GDM1 (cell line): Measurements from ENCODE around the gene TK2.

ENCODE experiments used
- DNase-seq: peaks from one replicate; lab custom pipeline; 2025; lab: John Stamatoyannopoulos, UW

Gene TK2

DNA sequence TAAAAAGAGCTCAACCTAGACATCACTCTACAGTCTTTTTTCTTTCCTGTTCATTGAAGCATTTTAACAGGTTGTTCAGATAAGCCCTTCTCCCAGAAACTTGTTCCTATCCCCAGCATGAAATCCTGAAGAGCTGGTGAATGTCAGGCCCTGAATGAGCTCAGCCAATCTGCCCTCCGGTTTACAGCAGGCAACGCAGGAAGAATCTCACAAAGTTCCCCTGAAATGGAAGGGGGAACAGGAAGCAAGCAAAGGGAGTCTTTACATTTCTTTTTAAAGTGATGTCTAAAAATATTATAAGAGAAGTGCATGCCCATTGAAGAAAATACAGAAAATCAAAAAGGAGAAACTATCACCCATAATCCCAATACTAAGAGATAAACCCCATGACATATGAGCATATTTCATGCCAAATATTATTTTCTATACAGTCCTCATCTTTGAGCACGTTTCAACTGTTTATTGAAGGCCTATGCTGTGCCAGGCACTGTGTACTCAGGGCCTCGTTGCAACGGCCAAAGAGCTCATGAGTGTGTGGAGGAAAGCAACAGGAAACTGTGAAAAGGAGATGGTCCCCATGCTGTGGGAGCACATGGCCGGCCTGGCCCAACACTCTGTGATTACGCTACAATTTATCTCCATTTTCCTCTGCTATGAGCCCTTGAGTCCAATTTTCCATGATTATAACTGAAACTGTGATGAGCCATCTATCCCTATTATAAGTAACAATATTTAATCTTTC lies 5.7 kb downstream of the TK2 start:
- DNase-seq, result no peak

GRCh38 chr16:66543541-66543940 lies 6.4 kb downstream of the TK2 start:
- no peak for DNase-seq

DNA sequence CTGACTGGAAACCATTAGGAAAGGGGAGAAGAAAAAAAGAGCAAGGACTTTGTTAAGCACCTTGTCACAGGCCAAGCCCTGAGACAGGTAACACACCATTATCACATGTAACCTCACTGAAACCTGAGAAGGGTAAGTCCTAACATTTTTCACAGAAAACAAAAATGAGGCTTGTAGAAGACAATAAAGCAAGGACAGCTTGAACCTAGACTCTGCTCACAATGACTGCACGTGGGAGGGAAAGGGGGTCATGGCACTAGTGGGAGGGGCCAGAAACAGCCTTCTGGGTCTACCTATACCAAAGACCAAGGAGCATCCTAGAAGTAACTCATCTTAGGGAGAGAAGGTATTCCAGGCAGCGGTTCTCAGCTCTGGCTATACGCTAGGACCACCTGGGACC lies 7.5 kb downstream of the TK2 start:
- no peak for DNase-seq

- DNase-seq, result no peak
Measured at GRCh38 chr16:66541388-66542355, 8.2 kb downstream of the TK2 start.

DNA sequence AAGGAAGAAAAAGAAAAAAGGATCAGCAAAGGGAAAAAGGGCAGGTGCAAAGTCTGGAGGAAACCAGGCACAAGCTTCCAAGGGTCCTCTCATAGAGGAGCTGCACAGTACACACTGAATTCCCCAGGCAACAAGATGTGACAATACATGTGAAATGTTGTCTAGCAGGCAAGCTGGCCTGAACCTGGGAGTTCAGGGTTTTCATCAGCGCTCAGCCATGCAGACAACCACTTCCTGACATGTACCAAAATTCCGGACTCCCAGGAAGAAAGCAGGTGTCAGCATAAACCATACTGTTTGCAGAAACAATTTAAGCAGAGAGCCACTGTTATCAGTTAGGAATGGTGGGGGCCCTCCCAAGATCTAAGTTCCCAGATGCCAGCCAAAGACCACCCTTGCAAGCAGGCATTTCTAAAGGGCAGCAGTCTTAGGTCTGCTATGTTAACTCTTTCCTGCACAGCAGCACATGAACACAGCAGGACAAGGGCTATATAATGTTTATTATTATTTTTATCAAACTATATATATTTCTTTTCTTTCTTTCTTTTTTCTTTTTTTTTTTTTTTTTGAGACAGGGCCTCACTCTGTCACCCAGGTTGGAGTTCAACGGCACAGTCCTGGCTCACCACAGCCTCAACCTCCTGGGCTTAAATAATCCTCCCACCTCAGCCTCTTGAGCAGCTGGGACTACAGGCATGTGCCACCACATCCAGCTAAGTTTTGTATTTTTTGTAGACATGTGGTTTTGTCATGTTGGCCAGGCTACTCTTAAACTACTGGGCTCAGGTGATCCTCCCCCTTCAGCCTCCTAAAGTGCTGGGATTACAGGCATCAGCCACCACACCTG lies 10.1 kb downstream of the TK2 start:
- DNase-seq, result no peak

DNA sequence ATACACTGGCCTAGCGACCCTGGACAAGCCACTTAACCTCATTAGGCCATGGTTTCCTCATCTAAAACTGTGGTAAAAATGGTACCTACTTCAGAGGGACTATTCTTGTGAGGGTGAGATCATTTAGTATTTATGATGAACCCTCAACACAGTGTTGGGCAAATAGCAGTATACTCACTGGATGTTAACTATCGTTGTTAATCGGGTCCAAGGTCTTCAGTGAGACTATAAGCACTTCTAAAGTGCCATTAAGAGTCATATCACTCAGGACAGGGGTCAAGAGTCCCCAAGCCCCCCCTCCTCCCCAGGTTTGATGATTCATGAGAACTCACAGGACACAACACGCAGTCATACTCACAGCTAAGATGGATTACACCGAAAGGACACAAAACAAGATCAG lies 11.0 kb downstream of the TK2 start:
- no peak for DNase-seq

GRCh38 chr16:66537236-66537635 lies 12.7 kb downstream of the TK2 start:
- no peak for DNase-seq

- no peak for DNase-seq
Measured at GRCh38 chr16:66536525-66536924, 13.4 kb downstream of the TK2 start.

DNA sequence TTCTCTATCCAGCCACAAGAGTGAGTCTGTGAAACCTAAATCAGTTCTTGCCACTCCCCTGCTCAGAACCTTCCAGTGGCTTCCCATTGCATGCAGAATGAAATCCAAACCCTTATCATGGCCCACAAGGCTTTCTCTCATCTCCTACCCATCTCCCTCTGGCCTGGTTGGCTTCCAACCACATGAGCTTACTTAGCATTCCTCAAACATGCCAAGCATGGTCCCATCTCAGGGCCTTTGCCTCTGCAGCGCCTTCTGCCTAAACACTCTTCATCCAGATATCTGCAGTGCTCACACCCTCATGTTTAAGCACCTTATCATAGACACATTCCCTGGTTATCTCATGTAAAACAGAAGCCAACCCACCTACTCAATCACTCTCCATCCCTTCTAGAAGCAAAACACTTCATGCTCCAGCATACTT lies 15.5 kb downstream of the TK2 start:
- no peak for DNase-seq

GRCh38 chr16:66529475-66529874 lies 20.4 kb downstream of the TK2 start:
- no peak for DNase-seq

- DNase-seq, result no peak
Measured at GRCh38 chr16:66528294-66528693, 21.6 kb downstream of the TK2 start.

GRCh38 chr16:66525396-66526180 lies 24.3 kb downstream of the TK2 start:
- DNase-seq, result no peak

DNA sequence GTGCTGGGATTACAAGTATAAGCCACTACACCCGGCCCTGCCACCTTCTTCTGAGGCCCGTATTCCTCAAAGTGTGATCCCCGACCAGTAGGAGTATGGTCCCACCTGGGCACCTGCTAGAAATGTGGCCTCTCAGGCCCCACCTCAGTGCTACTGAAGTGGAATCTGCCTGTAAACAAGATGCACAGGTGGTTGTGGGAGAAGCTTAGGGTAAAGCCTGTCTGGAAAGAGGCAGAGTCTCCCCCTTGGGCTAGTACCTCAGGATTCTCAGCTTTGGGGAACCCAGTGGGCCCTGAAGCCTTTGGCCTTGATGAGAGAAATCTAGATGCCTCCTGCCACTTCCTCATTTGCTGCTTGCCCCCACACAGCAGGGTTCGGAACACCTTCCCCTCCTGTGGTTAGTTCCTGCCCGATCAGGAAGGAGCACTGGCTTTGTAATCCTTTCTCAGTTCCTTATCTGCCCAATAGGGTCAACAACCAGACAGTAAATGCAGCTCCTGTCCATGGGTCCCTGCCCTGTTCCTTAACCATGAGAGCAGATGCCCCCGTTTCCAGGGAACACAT lies 25.2 kb downstream of the TK2 start:
- DNase-seq, result peak; percentile 82

- DNase-seq, result peak; percentile 44
Measured at GRCh38 chr16:66523861-66524354, 26.0 kb downstream of the TK2 start.

GRCh38 chr16:66522816-66523590 lies 26.9 kb downstream of the TK2 start:
- no peak for DNase-seq

DNA sequence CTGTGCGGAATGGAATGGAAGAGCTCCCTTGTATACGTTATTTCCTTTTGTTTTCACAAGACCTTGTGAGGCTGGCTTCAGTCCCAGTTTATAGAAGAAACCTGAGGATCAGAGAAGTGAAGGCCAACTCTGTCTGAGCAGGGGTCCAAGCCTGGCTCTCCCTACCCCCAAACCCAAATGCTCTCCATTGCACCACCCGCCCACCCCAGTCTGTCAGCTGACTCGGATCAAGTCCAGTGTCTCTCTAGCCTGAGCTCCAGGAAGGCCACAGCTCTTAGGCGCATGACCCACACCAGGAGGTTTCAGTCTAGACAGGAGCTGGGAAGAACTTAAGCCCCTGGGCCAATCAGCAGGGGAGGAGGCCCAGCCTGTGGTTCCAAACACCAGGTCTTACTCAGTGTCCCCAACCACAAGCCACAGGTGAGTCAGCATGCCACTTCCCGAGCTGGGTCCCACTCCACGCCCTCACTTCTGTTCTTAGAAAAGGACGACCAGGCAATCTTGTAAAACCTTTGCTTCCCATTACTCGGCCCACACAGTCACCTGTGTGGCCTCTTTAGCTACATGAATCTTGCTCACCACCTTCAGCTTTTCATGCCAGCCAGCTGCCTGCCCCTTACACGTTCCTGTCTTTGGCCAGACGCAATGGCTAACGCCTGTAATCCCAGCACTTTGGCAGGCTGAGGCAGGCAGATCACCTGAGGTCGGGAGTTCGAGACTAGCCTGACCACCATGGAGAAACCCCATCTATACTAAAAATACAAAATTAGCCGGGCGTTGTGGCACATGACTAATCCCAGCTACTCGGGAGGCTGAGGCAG lies 27.8 kb downstream of the TK2 start:
- DNase-seq, result peak; percentile 74

GRCh38 chr16:66521252-66521713 lies 28.6 kb downstream of the TK2 start:
- no peak for DNase-seq

DNA sequence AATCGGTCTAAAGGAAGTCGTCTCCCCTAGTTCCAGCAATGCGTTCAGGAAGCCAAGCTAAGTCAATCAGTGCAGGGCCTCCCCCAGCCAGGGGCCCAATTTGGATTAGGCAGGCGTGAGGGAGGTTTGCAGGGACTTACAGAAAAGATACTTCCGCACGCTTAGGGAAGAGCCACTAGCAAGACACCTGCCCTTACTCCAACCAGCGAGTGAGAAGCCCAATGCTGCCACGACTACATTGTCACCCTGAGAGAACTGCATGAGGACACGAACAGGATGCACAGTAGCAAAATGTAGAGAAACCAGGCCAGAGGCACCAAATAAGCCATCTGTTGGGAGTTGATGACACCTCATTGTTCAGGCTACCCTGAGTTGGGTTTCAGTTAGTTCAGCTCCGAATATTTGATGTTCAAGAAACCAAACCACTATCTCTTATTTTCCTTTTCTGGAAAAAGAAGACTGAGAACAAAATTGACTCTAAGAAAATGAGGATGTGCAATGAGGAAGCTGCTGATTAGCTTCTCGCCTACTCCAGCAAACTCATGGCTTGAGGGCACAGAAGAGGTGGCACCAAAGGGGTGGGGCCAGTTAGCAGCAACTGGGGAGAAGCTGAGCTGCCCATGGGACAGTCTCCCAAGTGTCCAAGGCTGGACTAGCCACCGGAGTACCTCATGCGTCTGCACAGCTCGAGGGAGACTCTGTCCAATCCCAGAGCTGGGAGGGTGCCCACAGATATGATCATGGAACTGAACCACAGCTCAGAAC lies 29.3 kb downstream of the TK2 start:
- peak; percentile 19 for DNase-seq
